HG03558 (cell line): Measurements from ENCODE around the gene ZNF680.
"Not testable (repeated sequence)": the region's sequence is repeated elsewhere in the genome, so short reads cannot be mapped to it uniquely, and the experiment has no call there.

ENCODE experiments used
- ATAC-seq: cut with Tn5 transposase; IDR thresholded peaks from one replicate; pipeline ENCODE4 v1.9.1; 2021; ENCODE audit warnings: moderate number of reproducible peaks; ENCODE audit not compliant: unreplicated experiment; ENCODE audit errors: extremely low read depth

ZNF680 gene

DNA sequence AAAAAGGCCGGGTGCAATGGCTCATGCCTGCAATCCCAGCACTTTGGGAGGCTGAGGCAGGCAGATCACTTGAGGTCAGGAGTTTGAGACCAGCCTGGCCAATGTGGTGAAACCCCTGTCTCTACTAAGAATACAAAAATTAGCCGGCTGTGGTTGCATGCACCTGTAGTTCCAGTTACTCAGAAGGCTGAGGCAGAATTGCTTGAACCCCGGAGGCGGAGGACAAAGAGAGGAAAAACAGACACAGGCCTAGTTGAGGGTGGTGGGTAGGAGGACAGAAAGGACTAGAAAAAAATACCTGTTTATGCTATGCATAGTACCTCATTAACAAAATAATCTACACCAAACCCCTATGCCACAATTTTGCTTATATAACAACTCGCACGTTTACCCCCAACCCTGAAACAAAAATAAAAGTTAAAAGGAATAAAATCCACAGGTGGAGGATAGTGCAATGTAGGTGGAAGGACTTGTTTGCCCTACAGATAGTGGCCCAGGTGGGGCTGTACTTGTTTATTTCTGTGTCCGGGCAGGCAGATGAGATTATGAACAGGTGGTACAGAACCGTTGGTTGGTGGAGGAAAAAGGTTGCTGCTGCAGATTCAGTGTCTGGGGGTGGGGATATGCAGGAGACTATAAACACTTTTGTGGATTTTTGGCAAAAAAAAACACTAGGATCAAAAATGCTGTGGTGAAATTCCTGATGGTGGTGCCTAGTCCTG lies 5.1 kb downstream of the ZNF680 start:
- no peak for ATAC-seq

GRCh38 chr7:64555046-64555445 lies 7.8 kb downstream of the ZNF680 start:
- ATAC-seq: no peak

DNA sequence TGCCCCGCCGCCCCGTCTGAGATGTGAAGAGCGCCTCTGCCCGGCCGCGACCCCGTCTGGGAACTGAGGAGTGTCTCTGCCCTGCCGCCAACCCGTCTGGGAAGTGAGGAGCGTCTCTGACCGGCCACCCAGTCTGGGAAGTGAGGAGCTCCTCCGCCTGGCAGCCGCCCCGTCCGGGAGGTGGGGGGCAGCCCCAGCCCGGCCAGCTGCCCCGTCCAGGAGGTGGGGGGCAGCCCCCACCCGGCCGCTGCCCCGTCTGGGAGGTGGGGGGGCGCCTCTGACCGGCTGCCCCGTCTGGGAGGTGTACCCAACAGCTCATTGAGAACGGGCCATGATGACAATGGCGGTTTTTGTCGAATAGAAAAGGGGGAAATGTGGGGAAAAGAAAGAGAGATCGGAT lies 8.7 kb downstream of the ZNF680 start:
- not testable (repeated sequence) for ATAC-seq

- no peak for ATAC-seq
Measured at GRCh38 chr7:64551375-64552142, 11.3 kb downstream of the ZNF680 start.

DNA sequence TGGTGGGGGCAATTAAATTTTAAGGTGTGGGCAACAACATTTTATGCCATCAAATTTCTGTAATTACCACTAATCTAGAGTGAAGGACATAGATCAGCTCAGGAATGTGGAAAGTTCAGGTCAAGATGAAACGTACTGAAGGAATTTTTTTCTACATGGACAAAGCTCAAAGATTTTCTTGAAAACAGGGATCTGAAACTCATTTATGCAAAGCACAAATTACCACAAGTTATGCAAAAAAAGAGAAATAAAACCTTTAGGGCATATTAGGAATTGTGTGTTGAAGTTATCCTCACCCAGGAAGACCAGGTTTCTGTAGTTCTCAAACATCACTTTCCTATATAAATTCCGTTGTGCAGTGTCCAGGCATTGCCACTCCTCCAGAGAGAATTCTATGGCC lies 18.9 kb downstream of the ZNF680 start:
- ATAC-seq: no peak

DNA sequence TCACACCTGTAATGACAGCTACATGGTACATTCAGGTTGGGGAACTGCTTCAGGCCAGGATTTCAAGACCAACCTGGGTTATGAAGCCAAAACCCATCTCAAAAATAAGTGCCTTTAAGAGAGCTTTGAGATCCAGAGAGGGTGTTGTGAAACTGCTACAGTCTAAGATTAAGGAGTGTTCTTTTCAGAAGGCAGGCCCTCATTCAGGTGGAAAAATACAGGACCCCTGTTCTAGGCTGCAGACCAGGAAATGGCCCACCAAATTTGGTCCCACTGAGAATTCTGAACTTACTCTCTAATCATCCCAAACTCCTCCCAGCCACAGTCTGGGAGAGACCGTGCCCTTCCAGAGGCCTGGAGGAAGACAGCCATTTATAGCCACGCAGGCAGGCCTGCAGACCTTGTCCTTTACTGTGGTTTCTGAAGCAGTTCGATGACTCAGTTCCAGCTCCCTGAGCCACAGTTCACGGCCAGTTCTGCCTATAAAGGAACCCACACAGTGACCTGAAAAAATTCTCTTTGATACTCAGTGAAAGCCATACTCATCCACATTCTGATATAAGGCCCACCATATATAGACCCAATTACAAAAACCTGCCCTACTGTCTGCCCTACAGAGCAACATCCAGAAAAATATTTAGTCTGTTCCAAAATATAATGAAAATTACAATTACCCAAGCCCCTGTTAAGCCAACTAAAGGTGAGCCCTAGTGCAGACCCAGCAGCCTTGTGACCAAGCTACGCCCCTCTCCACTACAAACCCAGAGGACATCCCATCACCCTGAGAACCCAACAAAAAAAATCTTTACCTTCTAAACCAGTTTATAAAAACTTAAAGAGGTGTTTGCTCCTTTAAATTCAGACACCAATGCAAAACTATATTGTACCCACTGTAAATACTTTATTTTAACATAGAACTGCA lies 21.2 kb downstream of the ZNF680 start:
- ATAC-seq: no peak

DNA sequence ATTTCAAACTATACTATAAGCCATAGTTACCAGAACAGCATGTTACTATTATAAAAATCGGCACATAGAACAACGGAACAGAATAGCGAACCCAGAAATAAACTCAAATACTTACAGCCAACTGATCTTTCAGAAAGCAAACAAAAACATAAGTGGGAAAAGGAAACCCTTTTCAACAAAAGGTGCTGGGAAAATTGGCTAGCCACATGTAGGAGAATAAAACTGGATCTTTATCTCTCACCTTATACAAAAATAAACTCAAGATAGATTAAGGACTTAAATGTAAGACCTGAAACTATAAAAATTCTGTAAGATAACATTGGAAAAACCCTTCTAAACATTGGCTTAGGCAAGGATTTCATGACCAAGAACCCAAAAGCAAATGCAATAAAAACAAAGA lies 29.1 kb downstream of the ZNF680 start:
- ATAC-seq: no peak

- no peak for ATAC-seq
Measured at GRCh38 chr7:64528770-64529169, 34.1 kb downstream of the ZNF680 start.

DNA sequence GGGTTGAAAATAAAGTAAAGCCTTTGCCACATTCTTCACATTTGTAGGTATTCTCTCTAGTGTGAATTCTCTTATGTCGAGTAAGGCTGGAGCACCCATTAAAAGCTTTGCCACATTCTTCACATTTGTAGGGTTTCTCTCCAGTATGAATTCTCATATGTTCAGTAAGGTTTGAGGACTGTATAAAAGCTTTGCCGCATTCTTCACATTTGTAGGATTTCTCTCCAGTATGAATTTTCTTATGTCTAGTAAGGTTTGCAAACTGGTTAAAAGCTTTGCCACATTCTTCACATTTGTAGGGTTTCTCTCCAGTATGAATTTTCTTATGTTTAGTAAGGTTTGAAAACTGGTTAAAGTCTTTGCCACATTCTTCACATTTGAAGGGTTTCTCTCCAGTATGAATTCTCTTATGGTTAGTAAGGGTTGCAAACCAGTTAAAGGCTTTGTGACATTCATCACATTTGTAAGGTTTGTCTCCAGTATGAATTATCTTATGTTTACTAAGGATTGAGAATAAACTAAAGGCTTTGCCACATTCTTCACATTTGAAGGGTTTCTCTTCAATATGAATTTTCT lies 41.4 kb downstream of the ZNF680 start:
- no peak for ATAC-seq

GRCh38 chr7:64516451-64516850 lies 46.4 kb downstream of the ZNF680 start:
- ATAC-seq: no peak

- ATAC-seq: no peak
Measured at GRCh38 chr7:64515781-64516180, 47.1 kb downstream of the ZNF680 start.

DNA sequence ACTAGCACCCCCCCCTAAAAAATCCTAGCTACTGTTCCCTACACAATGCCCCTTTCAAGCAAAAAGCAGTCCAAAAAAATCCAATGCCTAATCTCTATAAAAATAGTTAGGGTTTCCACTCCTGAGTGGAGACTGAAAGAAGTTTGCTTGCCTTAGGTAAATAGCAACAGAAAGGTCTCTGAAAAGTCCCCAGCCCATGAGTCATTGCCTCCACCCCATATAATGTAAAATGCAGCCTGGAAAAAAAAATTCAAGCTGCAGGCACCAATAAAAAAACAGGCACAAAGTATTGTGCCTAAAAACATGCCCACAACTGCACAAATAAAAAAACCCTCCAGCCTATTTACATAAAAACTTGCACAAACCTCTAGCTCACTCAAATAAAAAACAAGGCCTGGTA lies 47.5 kb downstream of the ZNF680 start:
- no peak for ATAC-seq

DNA sequence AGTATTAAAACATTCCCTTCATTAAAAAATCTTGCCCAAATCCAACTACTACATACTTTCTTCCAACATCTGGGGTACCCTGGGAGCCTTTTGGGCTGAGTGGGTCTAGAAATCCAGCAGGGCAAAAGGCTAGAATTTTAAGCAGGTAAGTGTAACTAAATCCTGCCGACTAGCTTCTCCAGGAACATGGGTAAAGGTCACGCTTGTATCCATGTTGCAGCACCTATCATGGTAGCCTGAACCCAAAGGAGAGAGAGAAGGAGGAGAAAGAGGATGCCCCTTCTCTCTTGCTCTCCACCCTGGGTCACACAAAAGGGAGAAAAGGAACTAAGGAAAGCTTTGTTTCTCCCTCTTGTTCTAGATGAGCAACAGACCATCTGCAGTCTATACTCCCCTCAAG lies 53.3 kb downstream of the ZNF680 start:
- ATAC-seq: no peak

DNA sequence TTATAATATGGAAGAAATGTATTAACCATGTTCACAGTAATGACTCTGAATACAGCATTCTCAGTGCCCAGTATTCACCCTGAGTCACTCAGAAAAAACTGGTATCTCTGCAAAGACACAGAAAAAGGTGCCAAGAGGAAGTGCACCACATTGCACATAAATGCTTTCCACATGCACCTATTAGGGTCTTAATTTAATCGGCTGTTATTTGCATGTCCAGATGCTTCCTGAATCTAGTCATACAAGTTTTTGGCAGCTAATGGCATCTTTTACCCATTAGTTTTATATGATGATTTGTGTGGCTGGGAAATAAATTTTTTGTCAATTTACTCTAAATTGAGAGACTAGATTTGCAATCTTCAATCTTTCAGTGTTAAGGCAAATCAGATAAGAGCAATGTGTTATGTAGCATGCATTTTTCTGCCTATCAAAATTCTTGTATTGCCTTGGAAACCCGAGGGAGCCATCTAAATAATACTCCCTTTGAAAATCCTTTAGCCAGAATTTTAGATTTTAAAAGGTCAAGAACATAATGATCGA lies 58.2 kb downstream of the ZNF680 start:
- no peak for ATAC-seq

- no peak for ATAC-seq
Measured at GRCh38 chr7:64498270-64498669, 64.6 kb downstream of the ZNF680 start.

DNA sequence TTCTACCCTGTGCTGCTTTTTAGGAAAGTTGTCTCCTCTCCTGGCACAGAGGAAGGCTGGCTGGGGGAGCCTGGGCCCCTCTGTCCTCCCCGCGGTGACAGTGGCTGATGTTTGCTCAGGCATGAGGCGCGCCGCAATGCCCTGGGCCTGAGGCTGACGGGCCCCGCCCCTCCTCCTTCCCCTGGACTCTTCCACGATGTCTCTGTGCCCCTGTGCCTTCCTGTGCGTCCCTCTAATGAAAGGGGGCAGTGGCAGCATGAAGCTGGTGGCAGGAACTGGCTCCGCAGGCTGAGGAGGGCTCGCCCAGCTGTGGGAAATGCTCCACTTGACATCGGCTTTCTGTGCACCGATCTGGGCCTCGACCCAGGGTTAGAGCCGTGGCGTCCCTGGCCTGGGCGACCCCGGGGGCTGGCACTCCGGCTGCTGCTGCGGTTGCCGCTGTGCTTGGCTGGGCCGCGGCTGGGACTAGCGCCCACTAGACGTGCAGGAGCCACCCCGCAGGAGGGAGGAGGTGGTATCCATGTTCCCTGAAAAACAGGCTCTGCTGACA lies 67.9 kb downstream of the ZNF680 start:
- ATAC-seq: no peak

DNA sequence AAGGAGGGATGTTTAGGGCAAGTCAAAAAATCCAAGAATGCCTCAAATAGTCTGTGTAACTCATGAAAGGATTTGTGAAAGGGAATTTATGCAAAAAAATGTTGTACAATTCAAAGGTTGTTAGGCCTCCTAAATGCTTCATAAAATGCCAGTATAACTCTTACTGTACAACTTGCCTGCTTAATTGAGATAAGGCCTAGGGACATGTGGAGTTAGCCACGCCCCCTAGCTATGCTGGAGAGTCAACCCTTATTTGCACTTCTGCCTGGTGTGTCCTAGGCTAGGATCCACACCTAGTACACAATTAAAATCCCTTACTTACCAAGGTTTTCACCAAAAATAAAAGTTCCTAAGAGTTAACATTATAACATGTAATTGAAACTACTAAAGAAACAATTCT lies 77.2 kb downstream of the ZNF680 start:
- ATAC-seq: no peak
